NCI-H128 (cell line): ENCODE measurements around the gene CLEC11A.

Source experiments
- DNase-seq: peaks from one replicate; lab custom pipeline; 2025; ENCODE audit not compliant: unreplicated experiment; lab: John Stamatoyannopoulos, UW

CLEC11A gene, protein sequence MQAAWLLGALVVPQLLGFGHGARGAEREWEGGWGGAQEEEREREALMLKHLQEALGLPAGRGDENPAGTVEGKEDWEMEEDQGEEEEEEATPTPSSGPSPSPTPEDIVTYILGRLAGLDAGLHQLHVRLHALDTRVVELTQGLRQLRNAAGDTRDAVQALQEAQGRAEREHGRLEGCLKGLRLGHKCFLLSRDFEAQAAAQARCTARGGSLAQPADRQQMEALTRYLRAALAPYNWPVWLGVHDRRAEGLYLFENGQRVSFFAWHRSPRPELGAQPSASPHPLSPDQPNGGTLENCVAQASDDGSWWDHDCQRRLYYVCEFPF

GRCh38 chr19:50723069-50723468, at the start of gene CLEC11A:
Gene CLEC11A (plus strand): TSS chr19:50723364. CDS start chr19:50723526, 162 bp downstream.
- DNase-seq = no peak

- DNase-seq = no peak
Measured at GRCh38 chr19:50676625-50677197, 46.5 kb upstream of the CLEC11A start.

DNA sequence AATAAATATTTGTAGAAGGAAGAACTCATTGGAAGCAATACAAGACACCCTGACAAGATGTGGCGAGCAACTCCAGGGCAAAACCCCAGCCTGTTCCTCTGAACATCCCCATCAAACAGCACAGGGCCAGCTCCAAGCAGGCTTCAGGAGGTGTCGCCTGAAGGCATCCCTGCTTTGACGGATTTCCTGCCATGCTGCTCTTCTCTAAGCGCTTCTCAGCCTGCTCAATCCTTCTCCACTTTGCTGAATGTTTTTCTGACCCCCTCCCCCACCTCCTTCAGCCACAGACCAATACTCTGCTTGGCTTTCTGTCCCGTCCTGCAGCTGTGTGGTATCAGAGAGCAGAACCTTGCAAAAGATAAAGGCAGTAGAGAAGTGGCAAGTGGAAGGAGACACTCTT, 45.5 kb upstream of the CLEC11A start:
- DNase-seq = no peak

- DNase-seq = no peak
Measured at GRCh38 chr19:50678323-50678722, 44.8 kb upstream of the CLEC11A start.

DNA sequence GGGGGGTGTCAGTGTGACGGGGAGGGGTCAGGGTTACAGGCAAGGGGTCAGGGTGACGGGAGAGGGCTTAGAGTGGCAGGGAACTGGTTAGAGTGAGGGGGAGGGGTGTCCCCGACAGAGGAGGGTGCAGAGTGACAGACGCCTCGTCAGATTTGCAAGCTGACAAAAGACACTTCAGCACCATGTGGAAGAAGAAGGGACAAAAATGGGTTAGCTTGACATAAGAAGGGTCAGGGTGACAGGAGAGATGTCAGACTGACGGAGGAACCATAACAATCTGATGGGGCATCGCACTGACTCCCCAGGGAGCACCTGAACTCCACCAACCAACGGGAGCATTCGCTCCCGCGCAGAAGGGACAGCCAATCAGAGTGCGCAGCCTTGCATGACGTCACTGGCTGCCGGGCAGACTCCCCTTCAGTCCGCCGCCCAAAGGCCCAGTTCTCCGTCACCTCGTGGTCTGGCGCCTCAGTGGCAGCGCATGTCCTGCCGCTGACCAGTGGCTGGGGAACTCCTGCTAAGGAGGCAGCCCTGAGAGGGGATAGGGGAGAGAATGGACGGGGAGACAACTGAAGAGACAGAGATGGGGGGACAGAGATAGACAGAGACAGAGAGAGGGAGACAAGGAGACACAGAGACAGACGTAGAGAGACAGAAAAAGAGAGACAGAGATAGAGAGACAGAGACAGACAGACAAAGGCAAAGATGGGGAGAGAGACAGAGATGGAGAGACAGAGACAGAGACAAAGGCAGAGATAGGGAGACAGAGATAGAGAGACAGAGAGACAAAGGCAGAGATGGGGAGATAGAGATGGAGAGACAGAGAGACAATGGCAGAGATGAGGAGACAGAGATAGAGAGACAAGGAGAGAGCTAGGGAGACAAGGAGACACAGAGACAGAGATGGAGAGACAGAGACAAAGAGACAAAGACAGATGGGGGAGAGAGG, 43.7 kb upstream of the CLEC11A start:
- no peak for DNase-seq

DNA sequence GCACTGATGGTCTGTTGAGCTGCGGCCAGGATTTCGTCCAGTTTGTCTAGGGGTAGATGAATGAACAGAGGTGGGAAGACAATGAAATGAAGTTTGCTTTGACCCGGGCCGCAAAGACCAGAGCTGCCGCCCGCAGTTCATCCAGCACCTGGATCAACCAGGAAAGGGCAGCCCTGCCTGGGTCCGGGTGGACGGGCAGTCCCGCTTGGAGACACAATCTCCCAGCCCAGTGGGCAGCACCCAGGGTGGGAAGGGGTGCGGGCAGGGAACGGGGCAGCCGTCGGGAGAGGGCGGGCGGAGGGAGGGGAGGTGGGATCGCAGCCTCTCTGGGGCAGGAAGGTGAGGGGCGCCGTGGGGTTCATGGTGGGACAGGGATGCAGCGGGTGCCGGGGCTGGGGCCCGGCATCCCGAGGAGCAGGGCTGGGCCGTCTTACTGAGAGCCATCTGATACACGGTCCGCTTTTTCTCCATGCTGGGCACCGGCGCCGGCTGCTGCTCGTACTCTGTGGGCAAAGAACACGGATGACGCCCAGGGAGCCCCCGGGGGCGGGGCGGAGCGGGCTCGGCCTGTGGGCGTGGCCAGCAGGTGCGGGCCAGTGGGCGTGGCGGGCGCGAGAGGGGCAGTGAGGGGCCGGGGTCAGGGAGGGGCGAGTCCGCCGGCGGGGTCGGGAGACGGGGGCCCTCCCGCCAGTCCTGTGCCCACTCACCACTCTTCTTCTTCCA, 36.7 kb upstream of the CLEC11A start:
- DNase-seq = no peak

GRCh38 chr19:50688766-50689165, 34.4 kb upstream of the CLEC11A start:
- no peak for DNase-seq

DNA sequence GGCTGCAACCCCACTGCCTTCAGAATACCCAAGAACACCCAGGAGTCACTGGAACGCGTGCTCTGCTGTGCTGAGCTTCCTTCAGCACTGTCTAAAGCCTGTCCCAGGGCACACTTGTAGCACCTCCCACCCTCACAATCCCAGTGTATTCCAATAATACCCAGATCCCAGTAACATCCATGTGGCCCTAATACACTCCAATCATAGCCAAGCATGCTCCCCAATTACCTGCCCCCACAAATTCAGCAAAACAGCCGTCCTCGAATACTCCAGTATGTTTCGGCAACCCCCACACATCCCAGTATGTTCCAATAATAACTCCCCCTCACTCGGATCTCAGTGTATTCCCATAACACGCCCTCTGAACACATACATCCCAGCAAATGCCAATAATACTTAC, 32.7 kb upstream of the CLEC11A start:
- DNase-seq = no peak

GRCh38 chr19:50693064-50693975, 29.8 kb upstream of the CLEC11A start:
- no peak for DNase-seq

- DNase-seq = no peak
Measured at GRCh38 chr19:50694815-50695145, 28.4 kb upstream of the CLEC11A start.

DNA sequence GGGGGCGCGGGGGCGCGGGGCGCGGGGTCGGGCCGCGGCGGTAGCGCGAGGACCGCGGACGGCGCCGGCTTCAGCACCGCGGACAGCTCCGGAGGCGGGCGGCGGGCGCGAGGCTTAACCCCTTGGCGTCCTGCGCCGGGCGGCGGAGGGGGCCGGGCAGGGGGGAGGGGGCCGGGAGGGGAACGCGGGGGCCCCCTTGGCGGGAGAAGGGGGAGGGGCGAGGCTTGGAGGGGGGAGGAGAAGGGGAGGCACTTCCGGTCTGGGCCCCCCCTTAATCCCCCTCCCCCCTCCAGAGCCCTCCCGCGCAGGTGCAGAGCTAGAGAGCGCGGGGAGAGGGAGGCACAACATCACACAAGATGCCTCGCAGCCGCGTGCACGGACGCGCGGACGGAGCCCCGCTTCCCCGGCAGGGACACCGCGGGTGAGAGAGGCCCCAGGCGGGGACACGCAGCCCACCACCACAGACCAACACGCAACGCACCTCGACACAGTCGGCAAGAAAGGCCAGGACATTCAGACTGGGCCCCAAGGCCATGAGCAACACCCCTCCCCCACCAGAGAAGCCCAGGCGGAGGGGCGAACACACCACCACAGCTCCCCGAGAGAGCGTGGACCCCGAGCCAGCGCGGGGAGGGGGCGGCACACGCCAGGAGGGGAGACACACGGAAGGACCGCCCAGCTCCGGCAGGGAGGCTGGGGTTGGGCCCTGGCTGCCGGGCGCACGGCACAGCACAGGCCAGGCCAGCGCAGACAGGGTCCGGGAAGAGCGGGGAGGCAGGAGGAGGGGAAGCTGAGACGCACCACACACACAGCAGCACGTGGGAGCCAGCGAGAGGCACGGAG, 27.7 kb upstream of the CLEC11A start:
- no peak for DNase-seq

DNA sequence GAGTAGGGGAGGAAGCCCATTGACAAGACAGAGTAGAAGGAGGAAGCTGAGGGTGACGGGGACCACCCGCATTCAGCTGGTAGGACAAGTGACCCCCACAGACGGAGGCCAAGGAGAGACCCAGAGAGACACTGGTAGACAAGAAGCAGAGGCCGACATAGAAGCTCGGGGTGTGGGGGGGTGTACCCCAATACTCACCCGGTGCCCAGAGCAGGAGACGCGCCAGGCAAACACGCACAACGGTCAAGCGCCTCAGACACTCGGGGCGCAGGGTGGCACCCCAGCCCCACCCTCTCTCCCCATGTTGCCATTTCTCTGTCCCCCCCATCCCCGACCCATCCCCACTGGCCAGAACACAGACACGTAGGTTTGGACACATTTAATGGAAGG, 27.1 kb upstream of the CLEC11A start:
- DNase-seq = no peak

GRCh38 chr19:50697414-50698124, 25.6 kb upstream of the CLEC11A start:
- no peak for DNase-seq

GRCh38 chr19:50701367-50701985, 21.7 kb upstream of the CLEC11A start:
- DNase-seq = no peak

- DNase-seq = no peak
Measured at GRCh38 chr19:50702158-50702870, 20.9 kb upstream of the CLEC11A start.

DNA sequence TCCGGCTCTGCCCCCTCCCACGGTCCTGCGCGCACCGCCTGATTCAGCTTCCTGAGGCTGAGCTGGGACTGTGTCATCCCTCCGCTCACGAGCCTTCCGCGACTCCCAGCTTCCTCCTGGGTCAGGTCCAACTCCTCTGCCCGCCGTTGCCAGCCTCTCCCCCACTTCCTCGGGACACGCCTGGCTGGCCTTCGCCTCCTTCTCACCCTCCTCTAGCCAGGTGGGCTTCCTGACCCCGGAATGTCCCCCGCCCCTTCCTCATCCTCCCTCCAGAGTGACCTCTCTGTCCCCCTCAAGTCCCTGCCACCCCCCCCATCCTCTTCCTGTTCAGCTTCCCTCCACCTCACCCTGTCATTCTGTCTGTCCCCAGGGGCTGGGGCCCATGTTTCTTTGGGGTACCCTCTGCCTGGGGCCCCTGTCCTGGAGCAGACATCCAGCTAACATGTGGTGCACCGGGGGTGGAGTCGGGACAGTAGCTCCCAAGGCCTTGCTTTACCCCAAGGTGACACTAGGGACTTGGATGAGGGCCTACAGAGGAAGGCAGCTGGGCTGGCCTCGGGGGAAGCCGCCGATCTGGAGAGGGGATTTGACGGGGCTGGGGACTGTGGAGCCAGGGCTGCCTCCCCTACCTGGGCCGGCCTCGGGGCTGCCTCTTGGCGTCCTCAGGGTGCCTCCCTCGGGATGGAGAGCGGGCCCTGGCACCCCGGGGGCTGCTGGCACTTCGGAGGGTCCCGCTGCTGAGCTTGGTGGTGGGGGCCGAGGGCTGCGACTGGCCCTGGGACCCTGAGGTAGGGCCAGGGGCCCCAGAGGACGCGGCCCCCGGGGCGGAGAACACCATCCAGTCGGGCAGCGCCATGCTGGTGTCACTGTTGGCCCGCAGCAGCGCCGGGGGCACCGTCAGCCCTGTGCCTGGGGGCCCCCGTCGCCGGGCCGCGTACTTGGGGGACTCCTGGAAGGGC, 20.0 kb upstream of the CLEC11A start:
- no peak for DNase-seq
